GM23248 (cell line): ENCODE data around the gene SH3GLB1. TPM values are rescaled to one million over a fixed set of nuclear protein-coding genes. Genes with fewer than 3 reads are reported as not detected.

Experiments used
- DNase-seq: peaks from one replicate; pipeline ENCODE4 v3.0.0-alpha.2; 2015
- H2AFZ ChIP-seq: fragments of 200-600 bp; sonication (generic); 2 replicates; pipeline ENCODE4 v1.6.1; 2016; ENCODE audit warnings: antibody characterized with exemption
- H3F3A ChIP-seq: fragments of 200-600 bp; sonication (generic); 2 replicates; pipeline ENCODE4 v1.6.1; 2016; ENCODE audit warnings: mild to moderate bottlenecking, antibody characterized with exemption, mixed run types; ENCODE audit not compliant: insufficient read depth
- H3K27ac ChIP-seq: fragments of 200-600 bp; sonication (generic); 2 replicates; pipeline ENCODE4 v1.5.1; 2016; ENCODE audit warnings: mild to moderate bottlenecking
- H3K27me3 ChIP-seq: fragments of 200-600 bp; sonication (generic); replicated peaks from 2 replicates; pipeline ENCODE4 v1.6.1; 2016; ENCODE audit warnings: mild to moderate bottlenecking; ENCODE audit not compliant: insufficient read depth
- H3K36me3 ChIP-seq: fragments of 200-600 bp; sonication (generic); 2 replicates; pipeline ENCODE4 v1.6.1; 2016; ENCODE audit warnings: low read depth, mild to moderate bottlenecking
- H3K4me1 ChIP-seq: fragments of 200-600 bp; sonication (generic); 2 replicates; pipeline ENCODE4 v1.6.1; 2016; ENCODE audit warnings: mild to moderate bottlenecking; ENCODE audit not compliant: insufficient read depth
- H3K4me2 ChIP-seq: fragments of 200-600 bp; sonication (generic); one replicate; pipeline ENCODE4 v1.6.1; 2016; ENCODE audit warnings: mild to moderate bottlenecking; ENCODE audit not compliant: unreplicated experiment
- H3K4me3 ChIP-seq: fragments of 200-600 bp; sonication (generic); 2 replicates; pipeline ENCODE4 v1.5.1; 2016; ENCODE audit warnings: mild to moderate bottlenecking
- H3K79me2 ChIP-seq: fragments of 200-600 bp; sonication (generic); 2 replicates; pipeline ENCODE4 v1.6.1; 2016; ENCODE audit warnings: mild to moderate bottlenecking; ENCODE audit not compliant: insufficient read depth
- H3K9ac ChIP-seq: fragments of 200-600 bp; sonication (generic); 2 replicates; pipeline ENCODE4 v1.6.1; 2016; ENCODE audit warnings: mild to moderate bottlenecking
- H3K9me2 ChIP-seq: fragments of 200-600 bp; sonication (generic); 2 replicates; pipeline ENCODE4 v1.6.1; 2016; ENCODE audit warnings: mixed run types, mild to moderate bottlenecking, moderate library complexity; ENCODE audit not compliant: insufficient read depth
- H3K9me3 ChIP-seq: fragments of 200-600 bp; sonication (generic); one replicate; pipeline ENCODE4 v1.6.1; 2017; ENCODE audit warnings: low read depth
- H4K20me1 ChIP-seq: fragments of 200-600 bp; sonication (generic); 2 replicates; pipeline ENCODE4 v1.6.0; 2016; ENCODE audit not compliant: insufficient read depth
- EZH2 ChIP-seq: fragments of 200-600 bp; sonication (generic); IDR thresholded peaks from 2 replicates; pipeline ENCODE4 v1.6.1; 2018; ENCODE audit warnings: antibody characterized with exemption, mild to moderate bottlenecking; ENCODE audit not compliant: insufficient read depth, poor library complexity, severe bottlenecking
- EZH2phosphoT487 ChIP-seq: fragments of 200-600 bp; sonication (generic); IDR thresholded peaks from 2 replicates; pipeline ENCODE4 v1.6.1; 2018; ENCODE audit warnings: antibody characterized with exemption, moderate library complexity, mild to moderate bottlenecking, low read depth; ENCODE audit not compliant: insufficient read depth
- WGBS, 2 experiments: methylation state at CpG; one replicate each; pipeline ENCODE4 v1.1.6; 2015 to 2017; ENCODE audit warnings: low lambda C conversion rate in 2 of 2, low coverage in 1 of 2; ENCODE audit errors: missing lambda C conversion rate in 2 of 2; 5-methylcytosine and 5-hydroxymethylcytosine counted together
- in situ Hi-C: fragments of 300-500 bp; cut with MboI; formaldehyde crosslinking; loops from 2 replicates; pipeline ENCODE4 v1.15.0; 2020
- polyA plus RNA-seq: library from polyadenylated mRNA; unstranded; fragments of >200 nt; fragmentation: Nextera tagmentation; extraction: Ambion mirVana; gene quantifications from 2 replicates; pipeline ENCODE4 v1.2.1, GENCODE V29; 2016
- total RNA-seq: library from RNA; depleted of rRNA; stranded (reverse); fragments of >200 nt; shearing (Covaris generic); gene quantifications from 2 replicates; pipeline ENCODE4 v1.2.3, GENCODE V29; 2014

SH3GLB1 gene
- total and polyA plus RNA-seq, 2 experiments from 2014 or later, result 36.0 to 131 TPM

DNA sequence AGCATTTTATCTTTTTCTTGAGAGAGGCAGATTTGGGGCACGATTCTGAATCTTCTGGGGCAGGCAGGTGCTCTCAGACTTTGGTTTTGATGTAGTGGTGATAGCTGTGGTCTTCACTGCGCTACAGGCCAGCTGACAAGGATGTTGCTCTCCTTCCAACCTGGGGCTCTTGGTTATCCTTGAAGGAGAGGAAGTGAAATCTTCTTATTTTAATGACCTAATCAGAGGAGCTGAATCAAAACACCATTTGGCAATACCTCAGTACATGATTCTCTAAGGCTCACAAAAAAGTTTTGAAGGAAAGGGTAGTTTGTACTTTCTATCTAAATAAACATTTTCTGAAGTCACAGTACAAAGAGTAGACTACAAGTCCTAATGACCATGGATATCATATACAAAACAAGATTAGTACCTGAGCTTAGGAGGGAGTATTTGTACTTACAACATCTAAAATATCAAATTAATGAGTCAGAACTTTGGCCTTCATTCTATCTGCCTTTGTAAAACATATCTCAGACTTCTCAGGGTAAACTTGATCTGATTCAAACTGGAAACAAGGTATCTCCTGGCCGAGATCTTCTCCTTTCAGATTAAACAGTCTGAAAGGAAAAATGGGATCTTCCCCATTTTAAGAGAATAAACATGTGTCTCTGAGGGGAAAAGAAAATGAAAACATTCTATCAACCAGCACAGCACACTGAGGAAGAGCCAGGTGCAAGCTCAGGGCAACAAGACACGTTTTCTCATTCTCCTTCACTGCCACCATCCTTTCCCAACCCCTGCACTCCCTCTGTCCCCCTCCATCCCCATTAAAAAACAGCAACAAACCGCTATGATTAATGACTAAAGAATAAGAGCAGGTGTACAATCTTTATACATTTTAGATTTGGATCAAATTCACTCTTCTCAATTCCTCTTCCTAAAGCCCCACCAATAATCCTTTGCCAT is 69.2 kb downstream of the SH3GLB1 start:
- in situ Hi-C loops, result loop anchor here (10.0 kb wide), 1 partner anchor 191 kb away; no protein-coding TSS in a partner anchor
- Histone ChIP-seq H4K20me1 (no peaks in the 10 kb centered on the region), H3F3A (peaks cover 31% of the 10 kb centered on the region), H2AFZ (no peak overlapping the region), H3K9ac (no peak overlapping the region), H3K27ac (no peak overlapping the region), H3K4me2 (peak overlapping the region; percentile 81), H3K27me3 (no peaks in the 10 kb centered on the region), H3K4me1 (peaks cover 28% of the 10 kb centered on the region), H3K9me3 (no peaks in the 10 kb centered on the region), H3K4me3 (peak overlapping the region; percentile 43; the same call in 1 of the 2 replicates), H3K79me2 (no peaks in the 10 kb centered on the region), H3K36me3 (no peaks in the 10 kb centered on the region), H3K9me2 (no peaks in the 10 kb centered on the region)
- WGBS, 2 experiments, result 60 to 61% methylated on average over 5 of the region's 5 CpGs
- DNase-seq, result peak; percentile 31
- TF ChIP-seq EZH2 (no peak), EZH2phosphoT487 (no peak)

DNA sequence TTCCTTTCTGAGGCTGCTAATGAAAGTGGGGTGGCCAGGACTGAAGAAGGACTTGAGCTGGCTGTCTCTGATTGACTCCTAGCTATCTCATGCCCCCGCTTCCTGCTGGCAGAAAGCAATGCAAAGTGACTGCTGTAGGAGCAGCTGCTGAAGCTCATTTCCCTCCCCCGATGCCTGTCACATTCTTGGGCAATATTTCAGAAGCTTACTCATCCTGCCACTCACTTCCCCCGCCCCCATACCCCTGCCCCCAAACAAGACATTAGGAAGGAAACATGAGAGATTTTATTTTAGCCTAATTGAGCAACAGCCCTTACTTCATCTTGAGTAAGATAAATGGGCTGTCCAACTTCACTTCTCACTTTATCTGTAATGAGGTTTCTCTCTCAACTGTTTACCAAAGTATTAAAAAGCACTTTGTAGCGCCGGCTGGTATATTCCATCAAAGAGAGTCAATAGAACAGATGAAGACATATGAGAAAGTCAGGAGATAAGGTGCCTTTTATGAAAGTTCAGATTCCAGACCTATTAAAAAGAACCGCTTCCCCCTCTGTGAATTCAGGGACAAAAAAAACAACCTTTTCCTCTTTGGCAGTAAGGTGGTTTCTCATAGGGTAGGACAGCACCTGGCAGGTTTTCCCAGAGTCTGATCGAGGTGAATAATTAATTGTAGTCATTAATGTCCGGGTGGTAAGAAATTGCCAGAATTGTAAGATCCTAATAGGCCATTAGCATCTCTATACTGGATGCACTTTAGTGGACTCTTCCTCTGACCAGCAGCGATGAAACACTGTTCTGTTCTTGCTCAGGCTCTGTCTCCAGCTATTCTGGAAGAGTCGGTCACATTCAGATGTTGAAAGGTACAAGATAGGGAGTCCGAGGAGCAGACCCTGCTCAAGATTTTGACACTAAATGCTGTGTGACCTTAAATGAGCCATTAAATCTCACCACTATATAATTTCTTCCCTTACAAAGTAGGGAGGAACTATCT is 70.2 kb downstream of the SH3GLB1 start:
- Histone ChIP-seq H3K9ac (no peak overlapping the region), H2AFZ (no peak overlapping the region), H3K9me3 (no peaks in the 10 kb centered on the region), H3F3A (peaks cover 37% of the 10 kb centered on the region), H4K20me1 (no peaks in the 10 kb centered on the region), H3K4me1 (peaks cover 28% of the 10 kb centered on the region), H3K79me2 (no peaks in the 10 kb centered on the region), H3K9me2 (no peaks in the 10 kb centered on the region), H3K36me3 (no peaks in the 10 kb centered on the region), H3K4me2 (peak overlapping the region; percentile 81), H3K27ac (no peak overlapping the region), H3K27me3 (no peaks in the 10 kb centered on the region), H3K4me3 (peak overlapping the region; percentile 43; the same call in 1 of the 2 replicates)
- in situ Hi-C loops, result loop anchor here (10.0 kb wide), 1 partner anchor 190 kb away; no protein-coding TSS in a partner anchor
- DNase-seq, result peak; percentile 76
- TF ChIP-seq EZH2, result no peak
- no peak for TF ChIP-seq EZH2phosphoT487
- WGBS, 2 experiments, result 36 to 38% methylated on average over 11 of the region's 11 CpGs

DNA sequence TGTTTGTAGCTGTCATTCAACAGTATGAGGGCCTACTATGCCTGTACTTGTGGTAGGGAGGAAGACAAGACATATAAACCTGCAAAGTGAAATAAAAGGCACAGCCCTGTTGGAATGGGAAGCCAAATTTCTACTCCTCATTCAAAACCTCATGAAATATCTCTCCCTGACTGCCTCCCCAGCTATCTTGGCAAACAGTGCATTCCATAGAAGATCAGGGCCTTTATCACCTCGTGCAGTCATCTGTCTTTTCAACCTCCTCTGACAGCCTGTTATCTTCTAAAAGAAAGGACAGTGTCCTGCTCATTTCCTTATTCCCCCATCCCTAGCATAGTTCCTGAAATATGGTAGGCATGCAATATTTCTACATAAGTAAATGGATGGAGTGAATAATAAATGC is 71.0 kb downstream of the SH3GLB1 start:
- WGBS, 2 experiments, result 41 to 51% methylated on average over 1 of the region's 1 CpG
- H2AFZ ChIP-seq, result no peak overlapping the region
- no peak overlapping the region for H3K4me3 ChIP-seq

DNA sequence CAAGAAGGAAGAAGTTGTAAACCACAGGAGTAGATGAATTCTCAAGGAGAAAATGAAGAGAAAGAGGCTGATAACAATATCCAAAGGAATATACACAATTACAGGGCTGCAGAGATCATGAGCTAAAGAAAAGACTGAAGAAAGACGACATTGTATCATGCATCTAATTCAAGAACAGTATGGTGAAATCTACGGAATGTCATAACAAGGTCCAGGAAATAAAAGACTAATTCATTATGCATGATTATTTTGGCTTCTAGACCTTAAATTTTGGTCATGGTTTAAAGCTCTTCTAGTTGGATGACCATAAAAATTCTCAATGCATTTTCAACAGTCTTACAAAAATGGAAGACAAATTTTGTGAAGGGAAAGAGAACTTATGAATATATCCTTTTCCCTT is 71.7 kb downstream of the SH3GLB1 start:
- Histone ChIP-seq H3K27ac (no peak overlapping the region), H2AFZ (no peak overlapping the region), H3K9me3 (no peaks in the 10 kb centered on the region), H3K27me3 (no peaks in the 10 kb centered on the region), H3K9me2 (no peaks in the 10 kb centered on the region), H3K4me3 (no peak overlapping the region), H3F3A (peaks cover 41% of the 10 kb centered on the region), H3K79me2 (no peaks in the 10 kb centered on the region), H3K36me3 (no peaks in the 10 kb centered on the region), H3K4me2 (no peak overlapping the region), H4K20me1 (no peaks in the 10 kb centered on the region), H3K9ac (no peak overlapping the region), H3K4me1 (peaks cover 31% of the 10 kb centered on the region)
- WGBS, 2 experiments, result 92 to 100% methylated on average over 2 of the region's 2 CpGs
- no peak for DNase-seq
- in situ Hi-C loops, result loop anchor here (10.0 kb wide), 1 partner anchor 189 kb away; no protein-coding TSS in a partner anchor
- no peak for TF ChIP-seq EZH2phosphoT487
- TF ChIP-seq EZH2, result no peak

More for the DNA sequence above, 71.0 kb downstream of the SH3GLB1 start:
- no peaks in the 10 kb centered on the region for H3K9me2 ChIP-seq
- no peak overlapping the region for H3K4me2 ChIP-seq
- in situ Hi-C loops, result loop anchor here (10.0 kb wide), 1 partner anchor 189 kb away; no protein-coding TSS in a partner anchor
- H3K27me3 ChIP-seq, result no peaks in the 10 kb centered on the region
- peaks cover 28% of the 10 kb centered on the region for H3K4me1 ChIP-seq
- peaks cover 37% of the 10 kb centered on the region for H3F3A ChIP-seq
- no peaks in the 10 kb centered on the region for H4K20me1 ChIP-seq
- no peaks in the 10 kb centered on the region for H3K36me3 ChIP-seq
- no peaks in the 10 kb centered on the region for H3K9me3 ChIP-seq
- no peak overlapping the region for H3K27ac ChIP-seq
- TF ChIP-seq EZH2phosphoT487, result no peak
- TF ChIP-seq EZH2, result no peak
- H3K79me2 ChIP-seq, result no peaks in the 10 kb centered on the region
- no peak for DNase-seq
- no peak overlapping the region for H3K9ac ChIP-seq
